ENCODE results near the gene WAPL.

GRCh38 chr10:86486856-86487255 lies 34.7 kb downstream of the WAPL start:
- TF ChIP-seq CTCF (IDR thresholded peaks at IDR 0.05) (no peak), POLR2A (IDR thresholded peaks at IDR 0.05) (no peak), EP300 (IDR thresholded peaks at IDR 0.05) (no peak)

Data from ovary (tissue), 3 donors.